NT2/D1 (cell line): ENCODE data around the gene PDK2.

Experiments
- DNase-seq: peaks from one replicate; pipeline ENCODE4 v3.0.0-alpha.2; 2011; ENCODE audit warnings: low read depth, low spot score
- H3K27me3 ChIP-seq: 2 replicates; pipeline ENCODE4 v1.6.0; 2011; ENCODE audit warnings: mild to moderate bottlenecking; ENCODE audit not compliant: insufficient read length, insufficient read depth
- H3K36me3 ChIP-seq: 2 replicates; pipeline ENCODE4 v1.6.1; 2011; ENCODE audit warnings: mild to moderate bottlenecking, low read length, mixed read lengths; ENCODE audit not compliant: insufficient read depth, insufficient read length
- H3K4me1 ChIP-seq: 2 replicates; pipeline ENCODE4 v1.5.1; 2011; ENCODE audit not compliant: insufficient read depth, insufficient read length
- H3K4me3 ChIP-seq: 2 replicates; pipeline ENCODE4 v1.5.1; 2011; ENCODE audit warnings: low read depth; ENCODE audit not compliant: insufficient read length
- H3K9ac ChIP-seq: 2 replicates; pipeline ENCODE4 v1.6.0; 2011; ENCODE audit warnings: low read depth; ENCODE audit not compliant: insufficient read length
- H3K9me3 ChIP-seq: 2 replicates; pipeline ENCODE4 v1.5.1; 2011; ENCODE audit warnings: mild to moderate bottlenecking, low read length; ENCODE audit not compliant: insufficient read depth
- SUZ12 ChIP-seq: IDR thresholded peaks from 2 replicates; pipeline ENCODE4 v1.6.1; 2011; ENCODE audit not compliant: insufficient read length, insufficient read depth; ENCODE audit errors: extremely low read depth
- YY1 ChIP-seq: IDR thresholded peaks from 2 replicates; pipeline ENCODE4 v1.6.1; 2011; ENCODE audit not compliant: insufficient read length, insufficient read depth
- ZNF274 ChIP-seq: IDR thresholded peaks from 2 replicates; pipeline ENCODE4 v1.6.1; 2011; ENCODE audit warnings: mild to moderate bottlenecking, low read depth, low read length

The PDK2 gene

GRCh38 chr17:50065056-50065455 lies 30.1 kb upstream of the PDK2 start:
- Histone ChIP-seq H3K27me3 (no peaks in the 10 kb centered on the region), H3K4me3 (no peak overlapping the region), H3K36me3 (peaks cover 18% of the 10 kb centered on the region), H3K9me3 (no peaks in the 10 kb centered on the region), H3K9ac (no peak overlapping the region), H3K4me1 (peaks cover 24% of the 10 kb centered on the region)
- no peak for TF ChIP-seq ZNF274
- TF ChIP-seq SUZ12: no peak
- TF ChIP-seq YY1: no peak
- no peak for DNase-seq

GRCh38 chr17:50066995-50067394 lies 28.2 kb upstream of the PDK2 start:
- TF ChIP-seq SUZ12 (no peak), ZNF274 (no peak), YY1 (no peak)
- Histone ChIP-seq H3K9ac (no peak overlapping the region), H3K4me3 (no peak overlapping the region), H3K36me3 (peaks cover 34% of the 10 kb centered on the region), H3K9me3 (peaks cover 13% of the 10 kb centered on the region; the same call in 1 of the 2 replicates), H3K27me3 (no peaks in the 10 kb centered on the region), H3K4me1 (peaks cover 14% of the 10 kb centered on the region)
- no peak for DNase-seq

GRCh38 chr17:50067996-50068395 lies 27.2 kb upstream of the PDK2 start:
- H3K36me3 ChIP-seq: peaks cover 42% of the 10 kb centered on the region
- H3K27me3 ChIP-seq: no peaks in the 10 kb centered on the region
- H3K4me3 ChIP-seq: no peak overlapping the region
- no peak overlapping the region for H3K9ac ChIP-seq
- peaks cover 7% of the 10 kb centered on the region for H3K4me1 ChIP-seq
- H3K9me3 ChIP-seq: peaks cover 14% of the 10 kb centered on the region; the same call in 1 of the 2 replicates
- TF ChIP-seq YY1 (no peak), SUZ12 (no peak), ZNF274 (no peak)
- no peak for DNase-seq

GRCh38 chr17:50070908-50071680 lies 24.1 kb upstream of the PDK2 start:
- peaks cover 14% of the 10 kb centered on the region; the same call in 1 of the 2 replicates for H3K9me3 ChIP-seq
- H3K27me3 ChIP-seq: no peaks in the 10 kb centered on the region
- peaks cover 68% of the 10 kb centered on the region for H3K36me3 ChIP-seq
- no peak for DNase-seq
- H3K9ac ChIP-seq: no peak overlapping the region
- no peak for TF ChIP-seq ZNF274
- no peak for TF ChIP-seq SUZ12
- TF ChIP-seq YY1: no peak
- H3K4me1 ChIP-seq: no peaks in the 10 kb centered on the region
- H3K4me3 ChIP-seq: no peak overlapping the region

- no peak for TF ChIP-seq SUZ12
- no peak for TF ChIP-seq YY1
- TF ChIP-seq ZNF274: no peak
- Histone ChIP-seq H3K9me3 (peaks cover 14% of the 10 kb centered on the region; the same call in 1 of the 2 replicates), H3K9ac (no peak overlapping the region), H3K36me3 (peaks cover 67% of the 10 kb centered on the region), H3K4me1 (no peaks in the 10 kb centered on the region), H3K27me3 (no peaks in the 10 kb centered on the region), H3K4me3 (no peak overlapping the region)
- no peak for DNase-seq
These were observed 23.5 kb upstream of the PDK2 start for GRCh38 chr17:50071692-50072091.

- DNase-seq: no peak
These were observed 23.0 kb upstream of the PDK2 start for GRCh38 chr17:50072130-50072529.

GRCh38 chr17:50072925-50073324 lies 22.2 kb upstream of the PDK2 start:
- Histone ChIP-seq H3K9ac (no peak overlapping the region), H3K4me1 (no peaks in the 10 kb centered on the region), H3K27me3 (no peaks in the 10 kb centered on the region), H3K9me3 (peaks cover 14% of the 10 kb centered on the region; the same call in 1 of the 2 replicates), H3K4me3 (no peak overlapping the region), H3K36me3 (peaks cover 74% of the 10 kb centered on the region)
- no peak for DNase-seq
- TF ChIP-seq ZNF274 (no peak), YY1 (no peak), SUZ12 (no peak)

More at GRCh38 chr17:50072130-50072529, 23.0 kb upstream of the PDK2 start:
- H3K9me3 ChIP-seq: peaks cover 14% of the 10 kb centered on the region; the same call in 1 of the 2 replicates
- H3K9ac ChIP-seq: no peak overlapping the region
- no peaks in the 10 kb centered on the region for H3K27me3 ChIP-seq
- TF ChIP-seq ZNF274 (no peak), SUZ12 (no peak)
- no peaks in the 10 kb centered on the region for H3K4me1 ChIP-seq
- no peak overlapping the region for H3K4me3 ChIP-seq
- peaks cover 70% of the 10 kb centered on the region for H3K36me3 ChIP-seq
